Right ventricle myocardium superior (tissue), 1 donor: ENCODE data around the gene APOBEC3C. TPM values are rescaled to one million over a fixed set of nuclear protein-coding genes. Genes with fewer than 3 reads are reported as not detected.
A peak's percentile ranks its signal among the peaks of the same experiment; 100 is the strongest.
"Not testable (repeated sequence)": the region's sequence is repeated elsewhere in the genome, so short reads cannot be mapped to it uniquely, and the experiment has no call there.

ENCODE experiments used
- ATAC-seq: fragments of 200-7000 bp; cut with Tn5 transposase; one replicate; pipeline ENCODE4 v1.9.1; 2020; ENCODE audit warnings: mild to moderate bottlenecking; ENCODE audit not compliant: poor library complexity
- DNase-seq: peaks from one replicate; pipeline ENCODE4 v3.0.0-alpha.2; 2020
- intact Hi-C: fragments of 100-400 bp; cut with DNase I; formaldehyde crosslinking; loops from one replicate; pipeline ENCODE4 v1.11.2; 2022
- total RNA-seq: library from RNA; stranded (reverse); fragmentation: NEBNext Ultra II Directional; extraction: Animal tissue kit (Norgen Biotek cat#: 25700); gene quantifications from one replicate; pipeline ENCODE4 v1.2.1, GENCODE V29; 2021
- donor health status: DM: no; HTN: yes; CAD: no; lungs with severe emphysema.

The APOBEC3C gene
- total RNA-seq, 1 donor from 2014 or later, result 24.9 TPM

DNA sequence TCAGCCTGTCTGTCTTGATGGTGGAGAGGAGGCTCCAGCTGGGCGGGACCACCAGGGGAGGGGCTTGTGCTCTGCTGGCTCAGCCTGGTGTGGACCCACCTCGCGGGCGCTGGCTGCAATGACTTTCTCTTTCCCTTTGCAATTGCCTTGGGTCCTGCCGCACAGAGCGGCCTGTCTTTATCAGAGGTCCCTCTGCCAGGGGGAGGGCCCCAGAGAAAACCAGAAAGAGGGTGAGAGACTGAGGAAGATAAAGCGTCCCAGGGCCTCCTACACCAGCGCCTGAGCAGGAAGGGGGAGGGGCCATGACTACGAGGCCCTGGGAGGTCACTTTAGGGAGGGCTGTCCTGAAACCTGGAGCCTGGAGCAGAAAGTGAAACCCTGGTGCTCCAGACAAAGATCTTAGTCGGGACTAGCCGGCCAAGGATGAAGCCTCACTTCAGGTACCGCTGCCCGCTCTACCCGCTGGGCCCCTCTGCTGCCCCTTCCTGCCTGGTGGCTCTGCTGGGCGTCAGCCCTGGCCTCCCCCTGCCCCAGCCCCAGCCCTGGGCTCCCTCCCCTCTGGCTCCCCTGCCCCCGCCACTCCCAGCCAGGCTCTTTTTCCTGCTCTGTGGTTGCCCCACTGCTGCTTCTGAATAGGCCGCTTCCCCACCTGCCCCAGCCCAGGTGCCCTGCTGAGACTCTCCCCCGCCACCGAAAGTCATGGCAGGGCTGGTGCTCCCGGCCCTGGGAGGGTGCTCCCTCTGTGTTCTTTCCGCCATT lies 26.7 kb downstream of the APOBEC3C start, which contains the start of gene APOBEC3F:
Gene APOBEC3F, plus strand, starts transcription at position 327 of the 759 bp plus-strand sequence. Its CDS starts 97 bp downstream, at position 424.
- peak; percentile 94 for ATAC-seq
- intact Hi-C loops, result not testable (repeated sequence)
- DNase-seq, result peak; percentile 66

DNA sequence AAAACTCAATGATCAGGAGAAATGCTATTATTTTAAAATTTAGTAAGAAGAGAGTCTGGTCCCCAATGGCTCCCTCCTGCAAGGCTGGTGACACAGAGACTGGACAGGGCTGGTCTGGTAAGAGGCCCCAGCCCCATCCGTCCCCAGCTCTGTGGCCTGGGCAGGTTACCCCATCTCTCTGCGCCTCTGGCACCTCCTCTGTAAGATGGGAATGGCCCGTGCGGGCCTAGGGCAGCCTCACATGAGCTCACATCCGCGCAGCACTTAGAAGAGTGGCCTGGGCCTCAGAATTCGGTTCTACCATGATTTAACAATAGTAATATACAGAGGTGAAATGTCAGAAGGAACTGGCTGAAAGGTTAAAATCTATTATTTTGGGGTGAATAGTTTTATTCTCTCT lies 27.9 kb downstream of the APOBEC3C start:
- ATAC-seq (no peak), DNase-seq (no peak)
- intact Hi-C loops, result no loop called here

DNA sequence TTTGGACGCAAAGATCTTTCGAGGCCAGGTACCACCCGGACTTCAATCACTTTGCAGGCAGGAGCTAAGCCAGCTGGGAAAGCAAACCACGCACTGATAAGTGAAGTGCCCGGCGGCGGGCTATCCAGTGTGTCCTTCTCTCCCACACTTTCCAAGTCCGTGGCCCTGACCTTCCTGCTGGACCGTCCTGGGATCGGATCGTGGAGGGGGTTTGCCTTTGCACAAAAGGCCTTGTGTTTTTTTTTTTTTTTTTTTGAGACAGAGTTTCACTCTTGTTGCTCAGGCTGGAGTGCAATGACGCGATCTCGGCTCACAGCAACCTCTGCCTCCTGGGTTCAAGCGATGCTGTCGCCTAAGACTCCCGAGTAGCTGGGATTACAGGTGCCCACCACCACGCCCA lies 29.0 kb downstream of the APOBEC3C start:
- ATAC-seq, DNase-seq, intact Hi-C loops: not testable (repeated sequence)

DNA sequence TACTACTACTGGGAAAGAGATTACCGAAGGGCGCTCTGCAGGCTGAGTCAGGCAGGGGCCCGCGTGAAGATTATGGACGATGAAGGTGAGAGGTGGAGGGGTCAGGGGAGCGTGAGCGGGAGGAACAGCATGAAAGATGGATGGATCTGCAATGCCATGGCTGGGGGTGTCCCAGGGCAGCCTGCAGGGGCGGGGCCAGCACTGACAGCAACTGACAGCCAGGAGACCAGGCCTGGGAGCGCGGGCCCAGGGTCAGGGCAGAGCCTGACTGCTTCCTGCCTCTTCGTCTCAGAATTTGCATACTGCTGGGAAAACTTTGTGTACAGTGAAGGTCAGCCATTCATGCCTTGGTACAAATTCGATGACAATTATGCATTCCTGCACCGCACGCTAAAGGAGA lies 31.1 kb downstream of the APOBEC3C start:
- DNase-seq, result peak; percentile 33
- intact Hi-C loops, ATAC-seq: not testable (repeated sequence)

DNA sequence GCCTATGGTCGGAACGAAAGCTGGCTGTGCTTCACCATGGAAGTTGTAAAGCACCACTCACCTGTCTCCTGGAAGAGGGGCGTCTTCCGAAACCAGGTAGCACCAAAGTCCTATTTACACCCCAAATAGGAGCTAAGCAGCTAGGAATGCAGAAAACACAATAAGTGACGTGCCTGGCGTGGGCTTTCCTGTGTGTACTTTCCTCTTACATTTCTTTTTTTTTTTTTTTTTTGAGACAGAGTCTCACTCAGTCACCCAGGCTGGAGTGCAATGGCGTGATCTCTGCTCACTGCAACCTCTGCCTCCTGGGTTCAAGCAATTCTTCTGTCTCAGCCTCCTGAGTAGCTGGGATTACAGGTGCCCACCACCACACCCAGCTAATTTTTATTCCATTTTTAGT lies 35.4 kb downstream of the APOBEC3C start:
- DNase-seq, intact Hi-C loops, ATAC-seq: not testable (repeated sequence)

DNA sequence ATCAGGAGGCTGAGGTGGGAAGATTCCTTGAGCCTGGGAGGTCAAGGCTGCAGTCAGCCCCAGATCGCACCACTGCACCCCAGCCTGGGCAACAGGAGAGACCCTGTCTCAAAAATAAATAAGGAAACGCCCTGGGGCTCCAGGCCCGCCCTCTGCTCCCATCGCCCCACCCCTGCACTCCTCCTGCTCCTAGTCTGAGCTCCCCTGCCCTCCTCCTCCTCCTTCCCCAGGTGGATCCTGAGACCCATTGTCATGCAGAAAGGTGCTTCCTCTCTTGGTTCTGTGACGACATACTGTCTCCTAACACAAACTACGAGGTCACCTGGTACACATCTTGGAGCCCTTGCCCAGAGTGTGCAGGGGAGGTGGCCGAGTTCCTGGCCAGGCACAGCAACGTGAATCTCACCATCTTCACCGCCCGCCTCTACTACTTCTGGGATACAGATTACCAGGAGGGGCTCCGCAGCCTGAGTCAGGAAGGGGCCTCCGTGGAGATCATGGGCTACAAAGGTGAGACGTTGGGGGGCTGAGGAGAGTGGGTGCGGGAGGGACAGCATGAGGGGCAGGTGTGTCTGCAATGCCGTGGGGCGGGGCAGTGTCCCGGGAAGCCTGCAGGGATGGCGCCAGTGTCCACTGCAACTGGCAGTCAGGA lies 37.9 kb downstream of the APOBEC3C start:
- intact Hi-C loops, DNase-seq, ATAC-seq: not testable (repeated sequence)

DNA sequence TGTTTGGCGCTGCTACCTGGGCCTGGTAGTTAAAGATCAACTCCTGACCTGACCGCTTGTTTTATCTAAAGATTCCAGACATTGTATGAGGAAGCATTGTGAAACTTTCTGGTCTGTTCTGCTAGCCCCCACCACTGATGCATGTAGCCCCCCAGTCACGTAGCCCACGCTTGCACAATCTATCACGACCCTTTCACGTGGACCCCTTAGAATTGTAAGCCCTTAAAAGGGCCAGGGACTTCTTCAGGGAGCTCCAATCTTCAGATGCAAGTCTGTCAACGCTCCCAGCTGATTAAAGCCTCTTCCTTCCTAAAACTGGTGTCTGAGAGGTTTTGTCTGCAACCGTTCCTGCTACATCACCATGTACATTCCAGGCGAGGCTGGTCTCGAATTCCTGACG lies 41.6 kb downstream of the APOBEC3C start:
- DNase-seq (no peak), ATAC-seq (no peak)
- intact Hi-C loops, result no loop called here

DNA sequence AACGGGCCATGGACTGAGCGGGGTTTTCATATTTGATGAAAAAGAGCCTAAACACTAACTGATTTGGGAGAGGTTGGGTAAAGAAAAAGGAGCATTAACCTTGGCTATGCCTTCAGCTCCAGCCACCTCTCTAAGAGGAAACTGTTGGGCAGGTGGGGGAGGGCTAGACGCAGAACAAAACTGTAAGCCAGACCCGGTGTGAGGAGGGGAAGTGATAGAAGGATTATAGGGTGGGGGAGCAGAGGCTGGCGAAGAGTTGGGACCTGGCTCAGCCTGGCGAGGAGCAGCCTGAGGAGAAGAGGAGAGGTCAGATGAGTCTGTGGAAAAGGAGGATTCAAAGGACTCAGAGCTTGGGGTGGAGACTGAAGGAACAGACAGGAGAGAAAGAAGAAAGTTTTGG lies 47.2 kb downstream of the APOBEC3C start:
- intact Hi-C loops, ATAC-seq: not testable (repeated sequence)
- DNase-seq, result peak; percentile 4

DNA sequence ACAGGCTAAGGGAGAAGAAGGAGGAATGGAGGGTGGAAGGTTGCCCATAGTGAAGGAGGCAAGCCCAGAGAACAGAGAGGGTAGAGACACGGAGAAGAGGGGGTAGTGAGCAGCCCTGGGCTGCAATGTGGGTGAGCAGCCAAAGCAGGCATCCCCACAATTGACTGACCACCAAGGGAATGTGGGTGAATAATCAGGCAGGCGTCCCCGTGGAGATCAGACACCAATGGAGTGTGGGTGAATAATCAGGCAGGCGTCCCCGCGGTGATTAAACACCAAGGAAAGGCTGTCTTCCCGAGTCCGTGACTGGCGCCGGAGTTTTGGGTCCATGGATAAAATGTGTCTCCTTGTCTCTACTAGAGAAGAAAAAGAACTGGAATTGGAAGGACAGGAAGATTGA lies 47.9 kb downstream of the APOBEC3C start:
- intact Hi-C loops, ATAC-seq: not testable (repeated sequence)
- peak; percentile 6 for DNase-seq

DNA sequence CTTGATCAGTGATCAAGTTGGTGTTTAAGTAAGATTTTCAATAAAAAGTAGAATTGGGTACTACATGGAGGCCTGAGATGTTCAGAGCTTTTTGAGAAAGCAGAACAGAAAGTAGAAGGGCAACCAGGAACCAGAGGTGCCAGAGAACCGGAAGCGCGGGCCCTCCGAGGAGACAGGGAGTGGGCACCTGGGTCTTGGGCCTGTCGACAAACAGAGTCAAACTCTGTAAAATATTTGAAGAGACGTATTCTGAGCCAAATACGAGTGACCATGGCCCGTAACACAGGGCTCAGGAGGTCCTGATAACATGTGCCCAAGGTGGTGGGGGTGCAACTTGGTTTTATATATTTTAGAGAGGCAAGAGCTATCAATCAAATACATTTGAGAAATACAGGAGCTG lies 49.8 kb downstream of the APOBEC3C start:
- ATAC-seq, intact Hi-C loops: not testable (repeated sequence)
- peak; percentile 3 for DNase-seq

DNA sequence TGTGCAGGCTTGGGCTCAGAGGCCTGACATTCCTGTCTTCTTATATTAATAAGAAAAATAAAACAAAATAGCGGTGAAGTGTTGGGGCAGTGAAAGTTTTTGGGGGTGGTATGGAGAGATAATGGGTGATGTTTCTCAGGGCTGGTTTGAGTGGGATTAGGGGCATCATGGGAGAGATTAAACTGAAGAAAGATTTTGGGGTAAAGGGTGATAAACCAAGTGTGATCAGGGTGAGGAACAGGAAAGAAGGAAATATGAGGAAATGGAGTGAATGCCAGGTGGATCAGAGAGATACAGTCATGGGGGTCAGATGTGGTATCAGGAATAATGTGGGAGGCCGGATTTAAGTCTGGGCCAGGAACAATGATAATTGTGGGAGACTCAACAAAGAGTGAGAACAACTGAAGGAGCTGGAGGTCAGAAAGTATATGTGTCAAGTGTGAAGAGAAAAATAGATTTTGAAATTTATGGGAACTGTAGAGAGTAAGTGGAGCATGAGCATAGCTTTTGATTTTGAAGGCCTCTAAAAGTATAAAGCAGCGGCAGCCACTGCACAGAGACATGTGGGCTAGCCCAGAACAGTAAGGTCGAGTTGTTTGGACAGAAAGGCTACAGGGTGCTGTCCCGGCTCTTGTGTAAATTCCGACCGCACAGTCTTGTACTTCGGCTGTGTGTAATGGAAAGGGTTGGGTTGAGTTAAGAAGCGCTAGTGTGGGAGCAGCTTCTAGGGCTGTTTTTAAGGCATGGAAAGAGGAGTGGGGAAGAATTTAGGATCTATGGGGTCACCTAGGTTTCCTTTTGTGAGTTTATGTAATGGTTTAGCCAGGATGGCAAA lies 52.6 kb downstream of the APOBEC3C start:
- intact Hi-C loops, ATAC-seq: not testable (repeated sequence)
- peak; percentile 8 for DNase-seq

DNA sequence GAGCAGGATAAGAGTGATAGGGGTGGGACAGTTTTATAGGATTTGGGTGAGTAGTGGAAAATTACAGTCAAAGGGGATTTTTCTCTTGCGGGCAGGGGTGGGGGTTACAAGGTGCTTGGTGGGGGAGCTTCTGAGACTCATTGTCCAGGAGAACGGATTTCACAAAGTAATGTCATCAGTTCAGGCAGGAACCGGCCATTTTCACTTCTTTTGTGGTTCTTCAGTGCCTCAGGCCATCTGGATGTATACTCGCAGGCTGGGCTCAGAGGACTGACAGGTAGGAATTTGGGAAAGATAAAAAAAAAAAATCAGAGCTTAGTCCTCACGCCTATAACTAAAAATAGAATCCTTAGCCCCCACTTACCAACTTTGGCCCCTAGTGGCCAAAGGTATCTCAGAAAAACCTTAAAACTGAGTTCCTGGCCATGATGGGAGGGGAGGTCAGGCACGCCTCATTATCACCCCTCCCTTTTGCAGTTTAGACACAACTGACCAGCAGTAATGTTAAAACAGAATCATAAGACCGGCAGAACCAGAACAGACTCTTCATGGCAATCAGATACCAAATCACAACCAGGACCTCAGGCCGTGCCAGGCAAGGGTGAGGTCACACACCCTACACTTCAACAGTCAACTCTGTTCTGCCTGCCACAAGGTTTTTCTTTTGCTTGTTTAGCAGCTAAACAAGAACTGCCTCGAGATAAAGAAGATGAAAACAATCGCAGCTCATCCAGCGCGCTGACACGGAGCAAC lies 54.2 kb downstream of the APOBEC3C start:
- intact Hi-C loops, result no loop called here
- DNase-seq (peak; percentile 23), ATAC-seq (no peak)

Other genes starting within 250 kb of the APOBEC3C start
- 12.2 TPM for gene DNAL4, start 220.1 kb upstream of the APOBEC3C start, total RNA-seq
- 16.8 TPM for gene NPTXR, start 170.2 kb upstream of the APOBEC3C start, total RNA-seq
- gene CBX6, start 142.0 kb upstream of the APOBEC3C start, total RNA-seq, result 36.1 TPM
- 0.35 TPM for gene APOBEC3A, start 56.6 kb upstream of the APOBEC3C start, total RNA-seq
- gene APOBEC3B, start 31.9 kb upstream of the APOBEC3C start, total RNA-seq, result 0.75 TPM
- gene APOBEC3D, start 6.9 kb downstream of the APOBEC3C start, total RNA-seq, result 1.2 TPM
- gene APOBEC3F, start 26.6 kb downstream of the APOBEC3C start, total RNA-seq, result 4.1 TPM
- gene APOBEC3G, start 63.0 kb downstream of the APOBEC3C start, total RNA-seq, result 2.7 TPM
- not detected for gene APOBEC3H, start 83.0 kb downstream of the APOBEC3C start, total RNA-seq
- 69.9 TPM for gene CBX7, start 138.4 kb downstream of the APOBEC3C start, total RNA-seq
- 16.2 TPM for gene PDGFB, start 230.7 kb downstream of the APOBEC3C start, total RNA-seq